Inflammatory macrophage (primary cell): ENCODE data around the gene CLEC7A.

Source experiments
- DNase-seq, 2 donors: peaks; one replicate each; pipeline ENCODE4 v3.0.0-alpha.2; 2020 to 2022
- total RNA-seq, 18 experiments: gene quantifications; one replicate each; lab custom pipeline; 2026; ENCODE audit warnings: mixed read lengths in 6 of 18, inconsistent platforms in 2 of 18; lab: John Stamatoyannopoulos, UW

The CLEC7A gene
- 28.8 to 533 (median 271) reads per million in 18 experiments for total RNA-seq

- peak; percentile 82 to 96 for DNase-seq
These were observed at the start of gene CLEC7A for GRCh38 chr12:10130042-10130441. TSS of gene CLEC7A (minus strand) at chr12:10130199. CDS start at chr12:10130082, 117 bp downstream.

GRCh38 chr12:10179776-10180181 lies 49.8 kb upstream of the CLEC7A start:
- DNase-seq: no peak

GRCh38 chr12:10178821-10179220 lies 48.8 kb upstream of the CLEC7A start, which contains the start of gene TMEM52B:
TSS of gene TMEM52B (plus strand) at chr12:10179032. CDS start at chr12:10179575, 543 bp downstream.
- DNase-seq: no peak

GRCh38 chr12:10175846-10176636 lies 46.0 kb upstream of the CLEC7A start:
- DNase-seq: no peak

- DNase-seq: no peak
These were observed 45.1 kb upstream of the CLEC7A start for GRCh38 chr12:10174986-10175614.

GRCh38 chr12:10171973-10172728 lies 42.2 kb upstream of the CLEC7A start, which contains the start of gene OLR1:
TSS of gene OLR1 (minus strand) at chr12:10172132. CDS start at chr12:10172077, 55 bp downstream.
- peak; percentile 61 to 74 for DNase-seq

GRCh38 chr12:10170216-10170615 lies 40.2 kb upstream of the CLEC7A start:
- DNase-seq: peak; percentile 31 to 33

- no peak for DNase-seq
These were observed 39.1 kb upstream of the CLEC7A start for GRCh38 chr12:10169104-10169503.

- peak; percentile 91 to 95 for DNase-seq
These were observed 37.6 kb upstream of the CLEC7A start for GRCh38 chr12:10167599-10167998.

GRCh38 chr12:10165421-10165820 lies 35.4 kb upstream of the CLEC7A start:
- DNase-seq: no peak

GRCh38 chr12:10163084-10163483 lies 33.1 kb upstream of the CLEC7A start:
- peak in 1 of 2 donors; percentile 36 for DNase-seq

GRCh38 chr12:10160617-10161385 lies 30.8 kb upstream of the CLEC7A start:
- peak; percentile 74 to 85 for DNase-seq

GRCh38 chr12:10159280-10159679 lies 29.3 kb upstream of the CLEC7A start:
- DNase-seq: peak in 1 of 2 donors; percentile 22

- peak in 1 of 2 donors; percentile 37 for DNase-seq
These were observed 28.4 kb upstream of the CLEC7A start for GRCh38 chr12:10158406-10158805.

- DNase-seq: peak; percentile 27 to 65
These were observed 26.0 kb upstream of the CLEC7A start for GRCh38 chr12:10155966-10156365.

GRCh38 chr12:10154145-10154496 lies 24.1 kb upstream of the CLEC7A start:
- no peak for DNase-seq

GRCh38 chr12:10153271-10154144 lies 23.5 kb upstream of the CLEC7A start:
- peak; percentile 80 to 90 for DNase-seq

- DNase-seq: no peak
These were observed 21.6 kb upstream of the CLEC7A start for GRCh38 chr12:10151621-10152020.

- DNase-seq: no peak
These were observed 17.9 kb upstream of the CLEC7A start for GRCh38 chr12:10147714-10148403.

GRCh38 chr12:10142976-10143589 lies 13.1 kb upstream of the CLEC7A start:
- DNase-seq: peak in 1 of 2 donors; percentile 40
